ENCODE data around the gene HEYL. TPM values are rescaled to one million over a fixed set of nuclear protein-coding genes. Genes with fewer than 3 reads are reported as not detected.
A peak's percentile ranks its signal among the peaks of the same experiment; 100 is the strongest.

HEYL gene
- total and polyA plus RNA-seq, 9 of the 15 experiments (the other 6 are each of a cell fraction or from before 2014, with no cell fraction given), result 0.13 to 0.89 (median 0.25) TPM

DNA sequence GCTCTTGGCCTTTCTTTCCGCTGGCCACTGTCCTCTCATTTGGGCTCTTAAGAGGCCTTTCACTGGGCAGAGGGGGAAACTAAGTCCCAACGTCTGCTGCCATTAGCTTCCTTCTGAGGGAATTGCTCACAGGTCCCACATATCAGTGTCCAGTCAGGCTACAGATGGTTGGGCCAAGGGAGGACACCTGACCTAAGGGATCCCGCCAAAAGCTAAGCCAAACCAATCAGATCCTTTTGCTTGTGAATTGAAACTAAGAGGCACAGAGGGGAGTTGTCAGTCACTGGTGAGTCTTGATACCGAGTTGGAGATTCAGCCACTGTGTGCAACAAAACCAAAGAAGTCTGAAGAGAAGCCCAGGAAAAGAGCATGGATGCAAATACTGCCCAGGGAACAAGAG is 38.2 kb upstream of the HEYL start (continued):
- TF ChIP-seq, protein P1, sequence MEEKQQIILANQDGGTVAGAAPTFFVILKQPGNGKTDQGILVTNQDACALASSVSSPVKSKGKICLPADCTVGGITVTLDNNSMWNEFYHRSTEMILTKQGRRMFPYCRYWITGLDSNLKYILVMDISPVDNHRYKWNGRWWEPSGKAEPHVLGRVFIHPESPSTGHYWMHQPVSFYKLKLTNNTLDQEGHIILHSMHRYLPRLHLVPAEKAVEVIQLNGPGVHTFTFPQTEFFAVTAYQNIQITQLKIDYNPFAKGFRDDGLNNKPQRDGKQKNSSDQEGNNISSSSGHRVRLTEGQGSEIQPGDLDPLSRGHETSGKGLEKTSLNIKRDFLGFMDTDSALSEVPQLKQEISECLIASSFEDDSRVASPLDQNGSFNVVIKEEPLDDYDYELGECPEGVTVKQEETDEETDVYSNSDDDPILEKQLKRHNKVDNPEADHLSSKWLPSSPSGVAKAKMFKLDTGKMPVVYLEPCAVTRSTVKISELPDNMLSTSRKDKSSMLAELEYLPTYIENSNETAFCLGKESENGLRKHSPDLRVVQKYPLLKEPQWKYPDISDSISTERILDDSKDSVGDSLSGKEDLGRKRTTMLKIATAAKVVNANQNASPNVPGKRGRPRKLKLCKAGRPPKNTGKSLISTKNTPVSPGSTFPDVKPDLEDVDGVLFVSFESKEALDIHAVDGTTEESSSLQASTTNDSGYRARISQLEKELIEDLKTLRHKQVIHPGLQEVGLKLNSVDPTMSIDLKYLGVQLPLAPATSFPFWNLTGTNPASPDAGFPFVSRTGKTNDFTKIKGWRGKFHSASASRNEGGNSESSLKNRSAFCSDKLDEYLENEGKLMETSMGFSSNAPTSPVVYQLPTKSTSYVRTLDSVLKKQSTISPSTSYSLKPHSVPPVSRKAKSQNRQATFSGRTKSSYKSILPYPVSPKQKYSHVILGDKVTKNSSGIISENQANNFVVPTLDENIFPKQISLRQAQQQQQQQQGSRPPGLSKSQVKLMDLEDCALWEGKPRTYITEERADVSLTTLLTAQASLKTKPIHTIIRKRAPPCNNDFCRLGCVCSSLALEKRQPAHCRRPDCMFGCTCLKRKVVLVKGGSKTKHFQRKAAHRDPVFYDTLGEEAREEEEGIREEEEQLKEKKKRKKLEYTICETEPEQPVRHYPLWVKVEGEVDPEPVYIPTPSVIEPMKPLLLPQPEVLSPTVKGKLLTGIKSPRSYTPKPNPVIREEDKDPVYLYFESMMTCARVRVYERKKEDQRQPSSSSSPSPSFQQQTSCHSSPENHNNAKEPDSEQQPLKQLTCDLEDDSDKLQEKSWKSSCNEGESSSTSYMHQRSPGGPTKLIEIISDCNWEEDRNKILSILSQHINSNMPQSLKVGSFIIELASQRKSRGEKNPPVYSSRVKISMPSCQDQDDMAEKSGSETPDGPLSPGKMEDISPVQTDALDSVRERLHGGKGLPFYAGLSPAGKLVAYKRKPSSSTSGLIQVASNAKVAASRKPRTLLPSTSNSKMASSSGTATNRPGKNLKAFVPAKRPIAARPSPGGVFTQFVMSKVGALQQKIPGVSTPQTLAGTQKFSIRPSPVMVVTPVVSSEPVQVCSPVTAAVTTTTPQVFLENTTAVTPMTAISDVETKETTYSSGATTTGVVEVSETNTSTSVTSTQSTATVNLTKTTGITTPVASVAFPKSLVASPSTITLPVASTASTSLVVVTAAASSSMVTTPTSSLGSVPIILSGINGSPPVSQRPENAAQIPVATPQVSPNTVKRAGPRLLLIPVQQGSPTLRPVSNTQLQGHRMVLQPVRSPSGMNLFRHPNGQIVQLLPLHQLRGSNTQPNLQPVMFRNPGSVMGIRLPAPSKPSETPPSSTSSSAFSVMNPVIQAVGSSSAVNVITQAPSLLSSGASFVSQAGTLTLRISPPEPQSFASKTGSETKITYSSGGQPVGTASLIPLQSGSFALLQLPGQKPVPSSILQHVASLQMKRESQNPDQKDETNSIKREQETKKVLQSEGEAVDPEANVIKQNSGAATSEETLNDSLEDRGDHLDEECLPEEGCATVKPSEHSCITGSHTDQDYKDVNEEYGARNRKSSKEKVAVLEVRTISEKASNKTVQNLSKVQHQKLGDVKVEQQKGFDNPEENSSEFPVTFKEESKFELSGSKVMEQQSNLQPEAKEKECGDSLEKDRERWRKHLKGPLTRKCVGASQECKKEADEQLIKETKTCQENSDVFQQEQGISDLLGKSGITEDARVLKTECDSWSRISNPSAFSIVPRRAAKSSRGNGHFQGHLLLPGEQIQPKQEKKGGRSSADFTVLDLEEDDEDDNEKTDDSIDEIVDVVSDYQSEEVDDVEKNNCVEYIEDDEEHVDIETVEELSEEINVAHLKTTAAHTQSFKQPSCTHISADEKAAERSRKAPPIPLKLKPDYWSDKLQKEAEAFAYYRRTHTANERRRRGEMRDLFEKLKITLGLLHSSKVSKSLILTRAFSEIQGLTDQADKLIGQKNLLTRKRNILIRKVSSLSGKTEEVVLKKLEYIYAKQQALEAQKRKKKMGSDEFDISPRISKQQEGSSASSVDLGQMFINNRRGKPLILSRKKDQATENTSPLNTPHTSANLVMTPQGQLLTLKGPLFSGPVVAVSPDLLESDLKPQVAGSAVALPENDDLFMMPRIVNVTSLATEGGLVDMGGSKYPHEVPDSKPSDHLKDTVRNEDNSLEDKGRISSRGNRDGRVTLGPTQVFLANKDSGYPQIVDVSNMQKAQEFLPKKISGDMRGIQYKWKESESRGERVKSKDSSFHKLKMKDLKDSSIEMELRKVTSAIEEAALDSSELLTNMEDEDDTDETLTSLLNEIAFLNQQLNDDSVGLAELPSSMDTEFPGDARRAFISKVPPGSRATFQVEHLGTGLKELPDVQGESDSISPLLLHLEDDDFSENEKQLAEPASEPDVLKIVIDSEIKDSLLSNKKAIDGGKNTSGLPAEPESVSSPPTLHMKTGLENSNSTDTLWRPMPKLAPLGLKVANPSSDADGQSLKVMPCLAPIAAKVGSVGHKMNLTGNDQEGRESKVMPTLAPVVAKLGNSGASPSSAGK (IDR thresholded peaks at IDR 0.05), result peak; percentile 75
- TF ChIP-seq, protein P2, sequence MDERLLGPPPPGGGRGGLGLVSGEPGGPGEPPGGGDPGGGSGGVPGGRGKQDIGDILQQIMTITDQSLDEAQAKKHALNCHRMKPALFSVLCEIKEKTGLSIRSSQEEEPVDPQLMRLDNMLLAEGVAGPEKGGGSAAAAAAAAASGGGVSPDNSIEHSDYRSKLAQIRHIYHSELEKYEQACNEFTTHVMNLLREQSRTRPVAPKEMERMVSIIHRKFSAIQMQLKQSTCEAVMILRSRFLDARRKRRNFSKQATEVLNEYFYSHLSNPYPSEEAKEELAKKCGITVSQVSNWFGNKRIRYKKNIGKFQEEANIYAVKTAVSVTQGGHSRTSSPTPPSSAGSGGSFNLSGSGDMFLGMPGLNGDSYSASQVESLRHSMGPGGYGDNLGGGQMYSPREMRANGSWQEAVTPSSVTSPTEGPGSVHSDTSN (CRISPR knock-in tag; IDR thresholded peaks at IDR 0.05; ENCODE audit: low read depth), result no peak
- TF ChIP-seq, protein P2 (tag; conservative IDR thresholded peaks at IDR 0.05; ENCODE audit: low read depth), result peak; percentile 30
- TF ChIP-seq, protein P3, sequence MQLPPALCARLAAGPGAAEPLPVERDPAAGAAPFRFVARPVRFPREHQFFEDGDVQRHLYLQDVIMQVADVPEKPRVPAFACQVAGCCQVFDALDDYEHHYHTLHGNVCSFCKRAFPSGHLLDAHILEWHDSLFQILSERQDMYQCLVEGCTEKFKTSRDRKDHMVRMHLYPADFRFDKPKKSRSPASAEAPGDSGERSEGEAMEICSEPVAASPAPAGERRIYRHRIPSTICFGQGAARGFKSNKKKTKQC (CRISPR knock-in tag; IDR thresholded peaks at IDR 0.05), result no peak
- no peak for TF ChIP-seq BHLHE40 (IDR thresholded peaks at IDR 0.05; ENCODE audit: low read length)
- TF ChIP-seq, protein P4, sequence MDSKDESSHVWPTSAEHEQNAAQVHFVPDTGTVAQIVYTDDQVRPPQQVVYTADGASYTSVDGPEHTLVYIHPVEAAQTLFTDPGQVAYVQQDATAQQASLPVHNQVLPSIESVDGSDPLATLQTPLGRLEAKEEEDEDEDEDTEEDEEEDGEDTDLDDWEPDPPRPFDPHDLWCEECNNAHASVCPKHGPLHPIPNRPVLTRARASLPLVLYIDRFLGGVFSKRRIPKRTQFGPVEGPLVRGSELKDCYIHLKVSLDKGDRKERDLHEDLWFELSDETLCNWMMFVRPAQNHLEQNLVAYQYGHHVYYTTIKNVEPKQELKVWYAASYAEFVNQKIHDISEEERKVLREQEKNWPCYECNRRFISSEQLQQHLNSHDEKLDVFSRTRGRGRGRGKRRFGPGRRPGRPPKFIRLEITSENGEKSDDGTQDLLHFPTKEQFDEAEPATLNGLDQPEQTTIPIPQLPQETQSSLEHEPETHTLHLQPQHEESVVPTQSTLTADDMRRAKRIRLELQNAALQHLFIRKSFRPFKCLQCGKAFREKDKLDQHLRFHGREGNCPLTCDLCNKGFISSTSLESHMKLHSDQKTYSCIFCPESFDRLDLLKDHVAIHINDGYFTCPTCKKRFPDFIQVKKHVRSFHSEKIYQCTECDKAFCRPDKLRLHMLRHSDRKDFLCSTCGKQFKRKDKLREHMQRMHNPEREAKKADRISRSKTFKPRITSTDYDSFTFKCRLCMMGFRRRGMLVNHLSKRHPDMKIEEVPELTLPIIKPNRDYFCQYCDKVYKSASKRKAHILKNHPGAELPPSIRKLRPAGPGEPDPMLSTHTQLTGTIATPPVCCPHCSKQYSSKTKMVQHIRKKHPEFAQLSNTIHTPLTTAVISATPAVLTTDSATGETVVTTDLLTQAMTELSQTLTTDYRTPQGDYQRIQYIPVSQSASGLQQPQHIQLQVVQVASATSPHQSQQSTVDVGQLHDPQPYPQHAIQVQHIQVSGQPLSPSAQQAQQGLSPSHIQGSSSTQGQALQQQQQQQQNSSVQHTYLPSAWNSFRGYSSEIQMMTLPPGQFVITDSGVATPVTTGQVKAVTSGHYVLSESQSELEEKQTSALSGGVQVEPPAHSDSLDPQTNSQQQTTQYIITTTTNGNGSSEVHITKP (IDR thresholded peaks at IDR 0.05; ENCODE audit: partially characterized antibody), result peak; percentile 19
- no peak for TF ChIP-seq RCOR1 (IDR thresholded peaks at IDR 0.05; ENCODE audit: borderline replicate concordance in 1 of 2, low read depth in 2 of 2, low read length in 2 of 2)
- TF ChIP-seq NFYB (IDR thresholded peaks at IDR 0.05; ENCODE audit: extremely low read depth, insufficient read length), result peak; percentile 81

All from K562 (cell line).